Measurements from ENCODE around the gene TMEM143. TPM values are rescaled to one million over a fixed set of nuclear protein-coding genes. Genes with fewer than 3 reads are reported as not detected.

Gene TMEM143
- total and polyA plus RNA-seq, 12 donors, result 3.3 to 26.5 (median 12.7) TPM

- Histone ChIP-seq H3K9me3 (replicated peaks in 1 of 3) (no peaks in the 10 kb centered on the region), H3K27ac (peak within 1 kb of the TSS; percentile 56 to 90 (median 85)), H3K27me3 (no peaks in the 10 kb centered on the region), H3K4me3 (peak within 1 kb of the TSS in 3 of 4 donors; percentile 58 to 64 (median 61)), H3K36me3 (replicated peaks in 1 of 2) (no peaks in the 10 kb centered on the region), H3K4me1 (replicated peaks in 1 of 2) (peaks cover 27 to 38% of the 10 kb centered on the region in 2 donors)
- intact Hi-C loops (cut with DNase I), result no loop called here
- peak; percentile 77 to 92 (median 90) for DNase-seq
- TF ChIP-seq CTCF (IDR thresholded peaks at IDR 0.05), result no peak
- TF ChIP-seq POLR2A (IDR thresholded peaks at IDR 0.05), result peak; percentile 16 to 75
- 1 to 3% (median 2%) methylated on average over 22 of the region's 22 CpGs for WGBS, 4 donors
Measured at GRCh38 chr19:48325265-48325910, 38.4 kb downstream of the TMEM143 start, which contains the start of gene EMP3. EMP3 (plus strand) TSS chr19:48325552; CDS start chr19:48326845, 1,293 bp downstream.

DNA sequence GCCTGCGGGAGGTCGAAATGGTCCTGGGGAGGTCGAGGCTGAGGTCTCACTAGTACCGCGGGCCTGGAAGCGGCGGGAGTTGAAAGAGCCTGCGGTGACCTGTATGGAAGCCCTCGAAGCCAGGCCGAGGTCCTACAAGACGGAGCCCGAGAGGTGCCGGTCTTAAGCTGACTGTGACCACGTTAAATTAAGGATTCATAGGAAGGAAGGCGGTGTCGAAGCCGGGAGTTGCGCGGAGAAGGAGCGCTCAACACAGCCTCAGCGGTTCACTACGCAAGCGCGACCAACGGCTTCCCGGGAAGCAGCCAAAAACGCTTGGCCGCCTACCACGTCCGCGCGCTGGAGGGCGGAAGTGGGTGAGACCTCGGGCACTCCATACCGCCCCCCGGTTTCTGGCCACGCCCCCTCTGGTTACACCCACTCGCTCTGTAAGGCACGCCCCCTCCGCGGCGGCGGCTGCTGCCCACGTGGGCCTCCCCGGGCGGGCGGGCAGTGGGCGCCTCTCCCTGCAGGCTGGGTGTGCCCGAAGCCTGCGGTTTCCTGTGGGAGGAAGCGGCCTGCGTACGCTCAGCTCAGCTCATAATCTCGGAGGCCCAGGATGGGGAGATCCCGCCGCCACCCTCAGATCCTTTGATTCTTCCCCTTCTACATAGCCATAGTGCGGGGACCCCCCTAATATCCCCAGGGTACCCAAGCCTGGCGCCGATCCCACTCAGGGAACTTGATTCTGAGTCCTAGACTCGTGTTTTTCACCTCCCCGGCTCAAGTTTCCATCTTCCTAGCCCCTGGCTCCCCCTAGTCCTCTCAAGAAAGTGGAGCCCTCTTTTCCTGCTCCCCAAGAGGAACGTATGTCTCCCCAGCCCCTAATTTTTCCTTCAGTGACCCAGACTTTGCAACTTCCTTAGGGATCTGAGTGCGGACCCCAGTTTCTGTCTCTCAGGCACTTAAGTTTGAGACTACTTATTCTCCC is 41.8 kb downstream of the TMEM143 start:
- intact Hi-C loops (cut with DNase I), result no loop called here
- H3K4me1 ChIP-seq (replicated peaks in 1 of 2), result peaks cover 29 to 44% of the 10 kb centered on the region in 2 donors
- peak in 2 of 6 experiments; percentile 8 to 17 for TF ChIP-seq CTCF (IDR thresholded peaks at IDR 0.05)
- peak; percentile 43 to 93 for TF ChIP-seq POLR2A (IDR thresholded peaks at IDR 0.05)

GRCh38 chr19:48321372-48321621 is 42.4 kb downstream of the TMEM143 start:
- Histone ChIP-seq H3K36me3 (replicated peaks in 1 of 2) (no peaks in the 10 kb centered on the region), H3K27ac (peak overlapping the region; percentile 93 to 99 (median 97)), H3K4me1 (replicated peaks in 1 of 2) (peaks cover 22 to 39% of the 10 kb centered on the region in 2 donors), H3K9me3 (replicated peaks in 1 of 3) (no peaks in the 10 kb centered on the region), H3K4me3 (peak overlapping the region in 3 of 4 donors; percentile 32 to 65 (median 33)), H3K27me3 (no peaks in the 10 kb centered on the region)
- 0 to 1% (median 0%) methylated on average over 11 to 22 of the region's 22 CpGs; no CpG with 5 or more reads in 1 of the 4 donors for WGBS, 4 donors
- TF ChIP-seq CTCF (IDR thresholded peaks at IDR 0.05) (no peak), POLR2A (IDR thresholded peaks at IDR 0.05) (no peak)
- intact Hi-C loops (cut with DNase I), result no loop called here
- peak; percentile 97 to 99 (median 98) for DNase-seq

More for the DNA sequence above, 41.8 kb downstream of the TMEM143 start:
- WGBS, 4 donors, result 2 to 11% (median 5%) methylated on average over 10 to 63 of the region's 63 CpGs
- Histone ChIP-seq H3K27ac (peak overlapping the region; percentile 93 to 99 (median 97)), H3K36me3 (replicated peaks in 1 of 2) (no peaks in the 10 kb centered on the region), H3K27me3 (no peaks in the 10 kb centered on the region), H3K4me3 (peak overlapping the region in 3 of 4 donors; percentile 32 to 65 (median 33)), H3K9me3 (replicated peaks in 1 of 3) (no peaks in the 10 kb centered on the region)
- peak; percentile 98 to 100 (median 99) for DNase-seq
